Ishikawa (cell line): ENCODE measurements around the gene CFAP97.

Experiments used
- CEBPB ChIP-seq: IDR thresholded peaks from 2 replicates; pipeline ENCODE4 v1.6.1; 2012
- CREB1 ChIP-seq: IDR thresholded peaks from 2 replicates; pipeline ENCODE4 v1.6.1; 2012; ENCODE audit warnings: low read depth
- EGR1 ChIP-seq: IDR thresholded peaks from 2 replicates; pipeline ENCODE4 v1.6.1; 2012
- EP300 ChIP-seq: IDR thresholded peaks from 2 replicates; pipeline ENCODE4 v1.6.1; 2012; ENCODE audit warnings: borderline replicate concordance
- FOXM1 ChIP-seq: IDR thresholded peaks from 2 replicates; pipeline ENCODE4 v1.6.1; 2012; ENCODE audit warnings: low read depth, borderline replicate concordance
- NFIC ChIP-seq: IDR thresholded peaks from 2 replicates; pipeline ENCODE4 v1.6.1; 2012
- RAD21 ChIP-seq: IDR thresholded peaks from 2 replicates; pipeline ENCODE4 v1.6.1; 2012; ENCODE audit warnings: low read depth
- REST ChIP-seq: IDR thresholded peaks from 2 replicates; pipeline ENCODE4 v1.6.1; 2012; ENCODE audit warnings: low read depth, mild to moderate bottlenecking
- TAF1 ChIP-seq: IDR thresholded peaks from 2 replicates; pipeline ENCODE4 v1.6.1; 2012; ENCODE audit warnings: low read depth, mild to moderate bottlenecking
- TCF12 ChIP-seq: IDR thresholded peaks from 2 replicates; pipeline ENCODE4 v1.6.1; 2012; ENCODE audit warnings: low read depth
- TEAD4 ChIP-seq: IDR thresholded peaks from 2 replicates; pipeline ENCODE4 v1.6.1; 2012
- USF1 ChIP-seq: IDR thresholded peaks from 2 replicates; pipeline ENCODE4 v1.6.1; 2012
- YY1 ChIP-seq: IDR thresholded peaks from 2 replicates; pipeline ENCODE4 v1.6.1; 2012; ENCODE audit warnings: low read depth
- ZBTB7A ChIP-seq: IDR thresholded peaks from 2 replicates; pipeline ENCODE4 v1.6.1; 2012; ENCODE audit warnings: low read depth
- TF ChIP-seq, protein P1 (sequence below): IDR thresholded peaks from 2 replicates; pipeline ENCODE4 v1.6.1; 2012

The CFAP97 gene

DNA sequence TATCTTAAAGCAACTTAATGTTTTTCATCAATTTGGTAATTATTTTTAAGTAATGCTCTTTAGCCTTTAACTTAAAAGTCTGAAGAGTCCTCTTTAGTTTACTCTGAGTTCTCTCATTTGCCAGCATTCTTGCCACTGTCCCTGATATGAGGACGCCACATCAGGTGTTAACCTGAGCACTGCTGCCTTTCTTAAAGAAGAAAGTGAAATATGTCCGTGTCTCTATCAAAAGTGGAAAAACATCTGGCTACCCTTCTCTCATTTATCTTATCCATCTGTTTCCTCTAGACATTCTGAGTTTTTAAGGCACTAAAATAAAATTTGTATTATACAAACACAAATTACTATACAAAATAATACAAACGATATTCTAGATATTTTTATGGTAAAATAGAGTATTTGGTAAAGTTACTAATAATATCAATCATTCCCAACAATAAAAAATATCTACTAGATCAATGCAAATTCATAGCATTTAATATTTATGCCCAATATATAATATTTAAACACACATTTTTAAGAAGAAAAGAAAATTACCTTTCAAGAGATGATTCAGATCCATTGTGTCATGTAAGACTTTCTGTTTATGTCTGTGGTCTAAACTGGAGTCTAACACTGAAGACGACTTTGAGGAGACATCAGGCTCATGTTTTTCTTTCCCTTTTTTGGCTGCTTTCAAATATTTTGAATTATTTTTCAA, 14.0 kb downstream of the CFAP97 start:
- TF ChIP-seq EP300 (no peak), RAD21 (no peak), NFIC (no peak), CREB1 (no peak), TEAD4 (no peak), EGR1 (no peak), CEBPB (no peak), TAF1 (no peak)
- TF ChIP-seq, protein P1, sequence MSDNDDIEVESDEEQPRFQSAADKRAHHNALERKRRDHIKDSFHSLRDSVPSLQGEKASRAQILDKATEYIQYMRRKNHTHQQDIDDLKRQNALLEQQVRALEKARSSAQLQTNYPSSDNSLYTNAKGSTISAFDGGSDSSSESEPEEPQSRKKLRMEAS: no peak

- TF ChIP-seq REST (no peak), CEBPB (no peak), TAF1 (no peak), USF1 (no peak), NFIC (no peak), RAD21 (no peak), FOXM1 (no peak), EP300 (no peak), EGR1 (no peak), CREB1 (no peak), TCF12 (no peak), ZBTB7A (no peak), YY1 (no peak), TEAD4 (no peak)
- TF ChIP-seq, protein P1: no peak
Measured at GRCh38 chr4:185186769-185187168, 17.0 kb downstream of the CFAP97 start.

DNA sequence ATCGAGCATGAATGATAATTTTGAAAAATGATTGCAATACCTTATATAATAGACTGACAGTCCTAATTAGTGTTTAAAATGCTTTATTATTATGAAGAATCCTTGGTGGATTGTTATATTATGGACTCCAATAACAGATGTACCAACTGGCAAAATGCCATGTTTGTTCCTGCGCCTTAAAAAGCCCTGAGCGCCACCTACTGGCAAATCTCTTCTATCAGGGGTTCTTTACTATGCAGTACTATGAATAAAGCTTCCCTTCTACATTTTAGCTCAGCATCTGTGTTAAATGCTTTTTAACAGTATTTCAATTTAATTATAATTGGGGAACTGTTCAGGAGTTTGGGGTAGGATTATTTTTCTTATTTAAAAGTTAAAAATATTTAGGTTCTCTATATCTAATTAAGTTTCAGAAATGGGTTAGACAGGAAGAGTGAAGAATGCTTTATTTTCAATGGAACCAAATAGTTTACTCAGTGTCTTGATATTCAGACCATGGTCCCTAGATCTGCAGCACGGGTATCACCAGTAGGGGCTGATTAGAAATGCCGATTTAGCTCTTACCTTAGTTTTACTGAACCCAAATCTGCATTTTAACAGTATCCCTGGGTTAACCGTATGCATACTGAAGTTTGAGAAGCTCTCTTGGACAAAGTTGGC, 20.0 kb downstream of the CFAP97 start:
- TF ChIP-seq EP300 (no peak), YY1 (no peak), FOXM1 (no peak), RAD21 (peak; percentile 70), NFIC (peak; percentile 94), TCF12 (no peak), REST (no peak), ZBTB7A (no peak), EGR1 (no peak), TEAD4 (no peak), CREB1 (no peak), TAF1 (no peak), CEBPB (no peak), USF1 (no peak)
- TF ChIP-seq, protein P1: no peak

DNA sequence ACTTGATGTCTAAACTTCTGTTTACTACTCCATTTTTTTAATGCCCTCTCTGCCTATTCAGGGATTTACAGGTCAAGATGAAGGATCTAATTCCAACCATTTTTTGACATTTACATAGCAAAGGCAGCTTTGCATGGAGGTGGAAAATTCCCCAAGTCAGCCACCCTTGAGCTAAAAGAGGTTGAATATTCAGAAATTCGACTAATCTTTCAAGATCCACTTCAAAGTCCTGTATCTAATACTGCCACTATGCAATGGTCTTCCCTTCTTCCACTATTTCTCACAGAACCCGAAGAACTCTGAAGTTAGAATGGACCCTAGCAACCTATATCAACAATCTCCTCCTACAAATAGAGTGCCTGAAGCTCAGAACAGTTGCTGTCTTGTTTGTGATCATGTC, 21.6 kb downstream of the CFAP97 start:
- TF ChIP-seq CREB1: no peak
- TF ChIP-seq ZBTB7A: no peak
- no peak for TF ChIP-seq TCF12
- TF ChIP-seq YY1: no peak
- no peak for TF ChIP-seq FOXM1
- TF ChIP-seq, protein P1: no peak
- no peak for TF ChIP-seq USF1
- no peak for TF ChIP-seq EP300
- no peak for TF ChIP-seq NFIC
- TF ChIP-seq RAD21: no peak
- no peak for TF ChIP-seq TEAD4
- no peak for TF ChIP-seq REST
- TF ChIP-seq CEBPB: no peak
- TF ChIP-seq TAF1: no peak
- no peak for TF ChIP-seq EGR1
